HG03039 (cell line): ENCODE data around the gene ZNF780B.

Experiments
- ATAC-seq: cut with Tn5 transposase; IDR thresholded peaks from one replicate; pipeline ENCODE4 v1.9.1; 2021; ENCODE audit warnings: mild to moderate bottlenecking, moderate library complexity; ENCODE audit not compliant: unreplicated experiment

The ZNF780B gene

GRCh38 chr19:40055832-40056504, at the start of gene ZNF780B:
Gene ZNF780B, minus strand, starts transcription at chr19:40056231. Its CDS starts 5,899 bp downstream, at chr19:40050332.
- ATAC-seq: peak; percentile 77

GRCh38 chr19:40104754-40105153, 48.7 kb upstream of the ZNF780B start:
- ATAC-seq: no peak

- no peak for ATAC-seq
These were observed 47.6 kb upstream of the ZNF780B start for GRCh38 chr19:40103600-40103999.

GRCh38 chr19:40101813-40102212, 45.8 kb upstream of the ZNF780B start:
- no peak for ATAC-seq

GRCh38 chr19:40093416-40093815, 37.4 kb upstream of the ZNF780B start:
- ATAC-seq: no peak

- no peak for ATAC-seq
These were observed 35.4 kb upstream of the ZNF780B start for GRCh38 chr19:40091205-40092129.

GRCh38 chr19:40090241-40091204, 34.5 kb upstream of the ZNF780B start, which contains the start of gene ZNF780A:
Gene ZNF780A, minus strand, starts transcription at chr19:40090943. Its CDS starts 6,190 bp downstream, at chr19:40084753.
- no peak for ATAC-seq

GRCh38 chr19:40089462-40089861, 33.4 kb upstream of the ZNF780B start:
- ATAC-seq: no peak

- ATAC-seq: no peak
These were observed 32.4 kb upstream of the ZNF780B start for GRCh38 chr19:40088299-40089047.

- ATAC-seq: no peak
These were observed 28.9 kb upstream of the ZNF780B start for GRCh38 chr19:40084948-40085347.

- no peak for ATAC-seq
These were observed 25.4 kb upstream of the ZNF780B start for GRCh38 chr19:40081411-40081810.

- ATAC-seq: no peak
These were observed 24.3 kb upstream of the ZNF780B start for GRCh38 chr19:40080289-40080688.

GRCh38 chr19:40078377-40078776, 22.3 kb upstream of the ZNF780B start:
- ATAC-seq: no peak

- no peak for ATAC-seq
These were observed 14.0 kb upstream of the ZNF780B start for GRCh38 chr19:40070058-40070457.

GRCh38 chr19:40059624-40060023, 3.6 kb upstream of the ZNF780B start:
- ATAC-seq: no peak

- ATAC-seq: no peak
These were observed 1.1 kb upstream of the ZNF780B start for GRCh38 chr19:40057166-40057565.

- no peak for ATAC-seq
These were observed 474 bp upstream of the ZNF780B start for GRCh38 chr19:40056505-40056904.

- ATAC-seq: no peak
These were observed 982 bp downstream of the ZNF780B start for GRCh38 chr19:40055049-40055448.

- no peak for ATAC-seq
These were observed 1.4 kb downstream of the ZNF780B start for GRCh38 chr19:40054632-40055031.

GRCh38 chr19:40053491-40053890, 2.5 kb downstream of the ZNF780B start:
- ATAC-seq: no peak
